GM12873 (cell line): ENCODE results near the gene ADPGK.
A peak's percentile ranks its signal among the peaks of the same experiment; 100 is the strongest.

Experiments
- TF ChIP-seq, protein P1 (sequence below): IDR thresholded peaks from 2 replicates; pipeline ENCODE4 v1.5.1; 2012; ENCODE audit warnings: low read depth, mild to moderate bottlenecking, moderate library complexity, low read length, control low read depth; ENCODE audit not compliant: insufficient read depth; ENCODE audit errors: missing control alignments

Gene ADPGK

DNA sequence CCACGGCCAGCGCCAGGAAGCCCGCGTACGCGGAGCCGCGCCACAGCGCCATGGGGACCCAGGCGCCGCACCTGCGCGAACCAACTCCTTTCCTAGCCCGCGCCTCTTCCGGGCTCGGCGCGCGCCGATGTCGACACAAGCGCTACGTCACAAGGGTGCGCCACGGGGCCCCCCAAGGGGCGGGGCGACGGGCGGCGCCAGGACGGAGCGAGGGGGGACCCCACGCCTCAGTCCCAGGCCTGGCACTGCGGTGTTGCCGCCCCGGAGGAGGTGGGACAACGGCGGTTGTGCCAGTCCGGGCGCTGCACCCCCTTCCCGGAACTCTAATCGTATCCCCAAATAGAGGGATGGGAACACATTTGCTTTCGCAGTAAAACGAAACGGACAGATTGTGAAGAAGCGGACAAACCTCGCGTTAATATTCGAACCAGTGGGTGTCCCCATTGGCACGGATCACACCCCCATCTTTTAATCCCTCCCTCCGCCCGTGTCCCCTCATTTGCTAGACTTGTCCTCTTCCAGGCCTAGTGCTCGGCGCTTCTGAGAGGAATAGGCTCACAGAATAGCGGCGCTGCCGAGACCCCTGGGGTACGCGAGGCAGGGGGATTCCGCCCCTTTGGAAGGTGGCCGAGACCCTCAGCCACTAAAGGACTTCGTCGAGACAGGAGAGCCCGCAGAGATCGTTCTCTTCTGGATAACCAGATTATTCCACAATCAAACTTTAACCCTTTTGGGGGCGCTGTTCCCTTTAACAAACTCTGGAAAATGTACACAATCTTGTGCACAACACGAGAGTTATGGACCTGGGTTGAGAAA, at the start of gene ADPGK:
Gene ADPGK (minus strand): TSS at position 119 of the 816 bp plus-strand sequence. CDS start 67 bp downstream, at position 52.
- TF ChIP-seq, protein P1, sequence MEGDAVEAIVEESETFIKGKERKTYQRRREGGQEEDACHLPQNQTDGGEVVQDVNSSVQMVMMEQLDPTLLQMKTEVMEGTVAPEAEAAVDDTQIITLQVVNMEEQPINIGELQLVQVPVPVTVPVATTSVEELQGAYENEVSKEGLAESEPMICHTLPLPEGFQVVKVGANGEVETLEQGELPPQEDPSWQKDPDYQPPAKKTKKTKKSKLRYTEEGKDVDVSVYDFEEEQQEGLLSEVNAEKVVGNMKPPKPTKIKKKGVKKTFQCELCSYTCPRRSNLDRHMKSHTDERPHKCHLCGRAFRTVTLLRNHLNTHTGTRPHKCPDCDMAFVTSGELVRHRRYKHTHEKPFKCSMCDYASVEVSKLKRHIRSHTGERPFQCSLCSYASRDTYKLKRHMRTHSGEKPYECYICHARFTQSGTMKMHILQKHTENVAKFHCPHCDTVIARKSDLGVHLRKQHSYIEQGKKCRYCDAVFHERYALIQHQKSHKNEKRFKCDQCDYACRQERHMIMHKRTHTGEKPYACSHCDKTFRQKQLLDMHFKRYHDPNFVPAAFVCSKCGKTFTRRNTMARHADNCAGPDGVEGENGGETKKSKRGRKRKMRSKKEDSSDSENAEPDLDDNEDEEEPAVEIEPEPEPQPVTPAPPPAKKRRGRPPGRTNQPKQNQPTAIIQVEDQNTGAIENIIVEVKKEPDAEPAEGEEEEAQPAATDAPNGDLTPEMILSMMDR = peak; percentile 59

- TF ChIP-seq, protein P1 = no peak
Observed at GRCh38 chr15:72827226-72827625, 43.7 kb upstream of the ADPGK start.

- TF ChIP-seq, protein P1 = no peak
Observed at GRCh38 chr15:72826611-72827010, 43.1 kb upstream of the ADPGK start.

DNA sequence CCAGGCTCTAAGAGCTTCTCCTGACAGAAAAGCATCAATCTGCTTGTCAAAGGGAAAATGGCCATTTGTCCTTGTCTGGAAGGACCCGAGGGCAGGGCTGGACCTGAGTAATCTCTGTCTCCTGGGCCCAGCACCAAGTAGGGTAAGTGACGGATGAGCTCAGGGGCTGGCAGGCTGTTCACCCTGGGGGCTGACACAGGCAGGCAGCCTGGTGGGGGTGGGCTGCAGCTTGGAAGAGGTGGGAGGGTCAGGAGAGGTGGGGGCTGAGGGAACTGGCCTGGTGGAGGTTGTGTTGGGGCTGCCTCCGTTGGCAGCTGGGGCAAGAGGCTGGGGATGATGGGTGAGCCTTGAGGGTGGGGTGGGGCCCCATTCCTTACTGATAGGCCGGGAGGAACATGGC, 42.3 kb upstream of the ADPGK start:
- TF ChIP-seq, protein P1 = no peak

GRCh38 chr15:72824781-72825180, 41.2 kb upstream of the ADPGK start:
- TF ChIP-seq, protein P1 = no peak

- TF ChIP-seq, protein P1 = no peak
Observed at GRCh38 chr15:72824112-72824511, 40.6 kb upstream of the ADPGK start.

DNA sequence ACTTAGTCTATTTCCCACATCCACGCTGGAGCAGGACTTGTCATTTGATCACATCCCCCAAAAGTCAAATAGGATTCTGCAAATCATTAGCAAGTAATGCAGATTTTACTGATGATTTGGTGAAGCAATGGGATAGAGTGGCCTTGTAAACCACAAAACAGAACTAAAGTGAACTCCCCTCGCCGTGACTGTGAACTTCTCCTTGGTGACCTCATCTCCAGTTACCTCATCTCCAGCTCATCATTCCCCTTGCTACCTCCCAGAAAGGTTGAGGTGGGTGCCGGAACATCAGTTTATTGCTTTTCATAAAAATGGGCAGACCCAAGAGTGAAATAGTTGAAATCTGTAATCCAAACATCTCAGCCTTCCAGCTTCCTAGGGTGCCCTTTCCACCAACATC, 36.7 kb upstream of the ADPGK start:
- TF ChIP-seq, protein P1 = no peak
